GM23338 (cell line): ENCODE results near the gene RHBDD1. TPM values are rescaled to one million over a fixed set of nuclear protein-coding genes. Genes with fewer than 3 reads are reported as not detected.

Experiments
- ATAC-seq: fragments of 200-7000 bp; cut with Tn5 transposase; 3 replicates; pipeline ENCODE4 v1.9.1; 2020
- DNase-seq: peaks from one replicate; pipeline ENCODE4 v3.0.0-alpha.2; 2015; ENCODE audit warnings: low spot score
- H2AFZ ChIP-seq: fragments of 200-600 bp; sonication (generic); 2 replicates; pipeline ENCODE4 v1.8.0; 2016; ENCODE audit warnings: antibody characterized with exemption, mild to moderate bottlenecking, moderate library complexity
- H3F3A ChIP-seq: fragments of 200-600 bp; sonication (generic); replicated peaks from 2 replicates; pipeline ENCODE4 v1.8.0; 2017; ENCODE audit warnings: antibody characterized with exemption, mixed run types, low read depth
- H3K27ac ChIP-seq: fragments of 200-600 bp; sonication (generic); 2 replicates; pipeline ENCODE4 v1.6.1; 2016; ENCODE audit warnings: low read depth
- H3K27me3 ChIP-seq: fragments of 200-600 bp; sonication (generic); 2 replicates; pipeline ENCODE4 v1.8.0; 2016; ENCODE audit warnings: mild to moderate bottlenecking, mixed run types, moderate library complexity; ENCODE audit not compliant: insufficient read depth
- H3K36me3 ChIP-seq: fragments of 200-600 bp; sonication (generic); 2 replicates; pipeline ENCODE4 v1.8.0; 2016; ENCODE audit warnings: mild to moderate bottlenecking; ENCODE audit not compliant: insufficient read depth
- H3K4me1 ChIP-seq: fragments of 200-600 bp; sonication (generic); 2 replicates; pipeline ENCODE4 v1.8.0; 2016; ENCODE audit warnings: mild to moderate bottlenecking, moderate library complexity; ENCODE audit not compliant: insufficient read depth
- H3K4me2 ChIP-seq: fragments of 200-600 bp; sonication (generic); 2 replicates; pipeline ENCODE4 v1.7.1; 2017; ENCODE audit warnings: mixed run types
- H3K4me3 ChIP-seq: fragments of 200-600 bp; sonication (generic); 2 replicates; pipeline ENCODE4 v1.6.1; 2016; ENCODE audit warnings: mixed run types
- H3K79me2 ChIP-seq: fragments of 200-600 bp; sonication (generic); replicated peaks from 2 replicates; pipeline ENCODE4 v1.8.0; 2017; ENCODE audit warnings: mild to moderate bottlenecking; ENCODE audit not compliant: insufficient read depth
- H3K9me2 ChIP-seq: fragments of 200-600 bp; sonication (generic); 2 replicates; pipeline ENCODE4 v1.8.0; 2017; ENCODE audit not compliant: insufficient read depth
- H4K20me1 ChIP-seq: fragments of 200-600 bp; sonication (generic); replicated peaks from 2 replicates; pipeline ENCODE4 v1.8.0; 2017; ENCODE audit warnings: mild to moderate bottlenecking; ENCODE audit not compliant: insufficient read depth
- H3K27ac Mint-ChIP-seq: 2 replicates; pipeline ENCODE4 v1.8.0; 2020; ENCODE audit warnings: inconsistent platforms, mild to moderate bottlenecking, moderate library complexity, mixed read lengths
- H3K27me3 Mint-ChIP-seq: 3 replicates; pipeline ENCODE4 v1.8.0; 2022; ENCODE audit warnings: low read depth, mild to moderate bottlenecking, moderate library complexity, mixed read lengths, inconsistent platforms; ENCODE audit not compliant: insufficient read depth, poor library complexity
- H3K36me3 Mint-ChIP-seq: 3 replicates; pipeline ENCODE4 v1.8.0; 2021; ENCODE audit warnings: low read depth, mild to moderate bottlenecking, inconsistent platforms, moderate library complexity, mixed read lengths
- H3K4me1 Mint-ChIP-seq: 3 replicates; pipeline ENCODE4 v1.8.0; 2020; ENCODE audit warnings: mild to moderate bottlenecking, inconsistent platforms, mixed read lengths
- H3K4me3 Mint-ChIP-seq: 3 replicates; pipeline ENCODE4 v1.8.0; 2021; ENCODE audit warnings: moderate library complexity, mild to moderate bottlenecking, inconsistent platforms, mixed read lengths
- H3K9me3 Mint-ChIP-seq: 3 replicates; pipeline ENCODE4 v1.8.0; 2020; ENCODE audit warnings: moderate library complexity, mild to moderate bottlenecking, inconsistent platforms, mixed read lengths
- CREB1 ChIP-seq: fragments of 250-450 bp; sonication (Bioruptor Pico); IDR thresholded peaks from 2 replicates; pipeline ENCODE4 v1.5.0; 2020; ENCODE audit warnings: low read depth, mild to moderate bottlenecking, moderate library complexity
- CTCF ChIP-seq, 2 experiments: fragments of 200-600 bp in 1 of 2; sonication (generic) in 1 of 2; conservative IDR thresholded peaks; 2 replicates each; pipeline versions ENCODE4 v1.5.1 to v1.6.1; 2016 to 2017; ENCODE audit warnings: antibody characterized with exemption in 2 of 2, low read depth in 2 of 2, mild to moderate bottlenecking in 2 of 2, moderate library complexity in 1 of 2
- ETS1 ChIP-seq: IDR thresholded peaks from 2 replicates; pipeline ENCODE4 v1.6.1; 2016; ENCODE audit warnings: antibody characterized with exemption
- EZH2 ChIP-seq: fragments of 200-600 bp; sonication (generic); IDR thresholded peaks from one replicate; pipeline ENCODE4 v1.8.0; 2017; ENCODE audit warnings: antibody characterized with exemption, mild to moderate bottlenecking, low read depth; ENCODE audit not compliant: unreplicated experiment
- EZH2phosphoT487 ChIP-seq: fragments of 200-600 bp; sonication (generic); IDR thresholded peaks from one replicate; pipeline ENCODE4 v1.8.1; 2018; ENCODE audit warnings: antibody characterized with exemption; ENCODE audit not compliant: unreplicated experiment
- JUNB ChIP-seq: IDR thresholded peaks from one replicate; pipeline ENCODE4 v1.6.1; 2016; ENCODE audit warnings: antibody characterized with exemption; ENCODE audit not compliant: unreplicated experiment
- NANOG ChIP-seq: IDR thresholded peaks from 2 replicates; pipeline ENCODE4 v1.6.1; 2016; ENCODE audit warnings: antibody characterized with exemption, borderline replicate concordance
- REST ChIP-seq: IDR thresholded peaks from one replicate; pipeline ENCODE4 v1.6.1; 2018; ENCODE audit warnings: antibody characterized with exemption; ENCODE audit not compliant: unreplicated experiment
- STAT1 ChIP-seq: IDR thresholded peaks from one replicate; pipeline ENCODE4 v1.6.1; 2016; ENCODE audit warnings: antibody characterized with exemption; ENCODE audit not compliant: unreplicated experiment
- ZNF114 ChIP-seq: fragments of 250-450 bp; sonication (Bioruptor Pico); IDR thresholded peaks from 2 replicates; pipeline ENCODE4 v1.5.0; 2020; ENCODE audit warnings: mild to moderate bottlenecking, moderate library complexity
- ZNF331 ChIP-seq: fragments of 250-450 bp; sonication (Bioruptor Pico); IDR thresholded peaks from 2 replicates; pipeline ENCODE4 v1.5.0; 2020; ENCODE audit warnings: low read depth, mild to moderate bottlenecking, moderate library complexity
- ZNF462 ChIP-seq: fragments of 250-450 bp; sonication (Bioruptor Pico); IDR thresholded peaks from 2 replicates; pipeline ENCODE4 v1.5.0; 2020; ENCODE audit warnings: mild to moderate bottlenecking, moderate library complexity
- polyA plus RNA-seq: library from polyadenylated mRNA; unstranded; fragments of >200 nt; fragmentation: Nextera tagmentation; extraction: Ambion mirVana; gene quantifications from 2 replicates; pipeline ENCODE4 v1.2.1, GENCODE V29; 2016
- total RNA-seq: library from RNA; depleted of rRNA; stranded (reverse); fragments of >200 nt; shearing (Covaris generic); gene quantifications from 2 replicates; pipeline ENCODE4 v1.2.3, GENCODE V29; 2014

RHBDD1 gene
- total and polyA plus RNA-seq, 2 experiments from 2014 or later, result 7.3 to 13.0 TPM

- TF ChIP-seq ZNF462, result no peak
- no peak for TF ChIP-seq EZH2
- no peak for TF ChIP-seq STAT1
Observed at GRCh38 chr2:226890286-226890685, 54.4 kb downstream of the RHBDD1 start (continued).

- H3K4me3 ChIP-seq, result no peak overlapping the region
- no peaks in the 10 kb centered on the region for H3K27me3 Mint-ChIP-seq
- H3K4me1 ChIP-seq, result no peaks in the 10 kb centered on the region
- no peak overlapping the region for H3K27ac Mint-ChIP-seq
- ATAC-seq (no peak; the same call in 2 of the 3 replicates), DNase-seq (no peak)
- H3K4me3 Mint-ChIP-seq, result no peak overlapping the region
- no peaks in the 10 kb centered on the region for H3K9me2 ChIP-seq
- H3F3A ChIP-seq, result no peaks in the 10 kb centered on the region
- no peak overlapping the region for H3K4me2 ChIP-seq
- H3K4me1 Mint-ChIP-seq, result no peaks in the 10 kb centered on the region; the same call in 2 of the 3 replicates
- no peaks in the 10 kb centered on the region for H3K27me3 ChIP-seq
- no peak overlapping the region for H3K27ac ChIP-seq
- H3K36me3 ChIP-seq, result no peaks in the 10 kb centered on the region; the same call in 1 of the 2 replicates
- H3K9me3 Mint-ChIP-seq, result no peaks in the 10 kb centered on the region; the same call in 2 of the 3 replicates
- peaks cover 5% of the 10 kb centered on the region; the same call in 1 of the 2 replicates for H4K20me1 ChIP-seq
- no peak overlapping the region for H2AFZ ChIP-seq
- no peaks in the 10 kb centered on the region; the same call in 2 of the 3 replicates for H3K36me3 Mint-ChIP-seq
- no peaks in the 10 kb centered on the region for H3K79me2 ChIP-seq
- TF ChIP-seq ZNF331 (CRISPR knock-in tag), result no peak
- TF ChIP-seq CTCF (conservative IDR thresholded peaks at IDR 0.05; ENCODE audit: low read depth in 2 of 2), result no peak
- no peak for TF ChIP-seq CREB1 (CRISPR knock-in tag)
- no peak for TF ChIP-seq ETS1
- TF ChIP-seq NANOG, result no peak
- no peak for TF ChIP-seq JUNB
- TF ChIP-seq EZH2phosphoT487, result no peak
- TF ChIP-seq ZNF114 (CRISPR knock-in tag), result no peak
- TF ChIP-seq REST, result no peak
- no peak for TF ChIP-seq EZH2
Observed at GRCh38 chr2:226891780-226892590, 56.1 kb downstream of the RHBDD1 start.
